HG03064 (cell line): ENCODE measurements around the gene PRKCG.

Experiments used
- ATAC-seq: cut with Tn5 transposase; IDR thresholded peaks from one replicate; pipeline ENCODE4 v1.9.1; 2021; ENCODE audit warnings: low read depth; ENCODE audit not compliant: unreplicated experiment

The PRKCG gene

DNA sequence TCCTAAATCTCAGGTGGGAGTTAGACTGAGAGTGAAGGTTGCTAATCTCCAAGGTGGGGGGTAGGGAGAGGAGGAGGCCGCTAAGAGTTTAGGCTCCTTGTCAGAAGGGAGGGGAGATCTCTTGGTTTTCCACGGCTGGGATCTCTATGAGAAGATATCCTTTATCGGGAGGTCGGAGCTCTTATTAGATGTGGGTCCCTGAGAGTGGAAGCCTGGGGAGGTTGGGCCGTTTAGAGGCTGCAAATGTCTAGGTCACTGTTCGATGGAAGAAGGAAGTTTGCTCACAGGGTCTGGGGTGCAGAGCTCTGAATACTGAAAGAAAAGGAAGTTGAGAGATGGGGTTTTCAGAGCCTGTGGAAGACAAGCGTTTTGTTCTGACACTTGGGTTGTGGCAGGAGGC lies 10.5 kb upstream of the PRKCG start:
- no peak for ATAC-seq

DNA sequence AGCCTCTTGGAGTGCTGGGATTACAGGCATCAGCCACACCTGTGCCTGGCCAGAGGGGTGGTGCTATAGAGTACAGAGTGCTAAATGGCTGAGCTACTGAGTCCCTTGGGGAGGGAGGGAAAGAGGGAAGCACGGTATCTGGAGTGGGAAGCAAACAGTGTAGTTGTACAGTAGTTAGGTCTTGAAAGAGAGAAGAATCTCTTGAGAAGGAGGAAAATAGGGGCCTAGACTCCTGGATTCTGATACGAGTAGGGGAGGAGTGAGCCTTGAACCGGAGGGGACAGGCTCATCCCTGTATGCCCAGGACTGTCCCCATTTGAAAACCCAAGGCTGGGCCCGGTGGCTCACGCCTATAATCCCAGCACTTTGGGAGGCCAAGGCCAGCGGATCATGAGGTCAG lies 9.2 kb upstream of the PRKCG start:
- ATAC-seq = no peak

DNA sequence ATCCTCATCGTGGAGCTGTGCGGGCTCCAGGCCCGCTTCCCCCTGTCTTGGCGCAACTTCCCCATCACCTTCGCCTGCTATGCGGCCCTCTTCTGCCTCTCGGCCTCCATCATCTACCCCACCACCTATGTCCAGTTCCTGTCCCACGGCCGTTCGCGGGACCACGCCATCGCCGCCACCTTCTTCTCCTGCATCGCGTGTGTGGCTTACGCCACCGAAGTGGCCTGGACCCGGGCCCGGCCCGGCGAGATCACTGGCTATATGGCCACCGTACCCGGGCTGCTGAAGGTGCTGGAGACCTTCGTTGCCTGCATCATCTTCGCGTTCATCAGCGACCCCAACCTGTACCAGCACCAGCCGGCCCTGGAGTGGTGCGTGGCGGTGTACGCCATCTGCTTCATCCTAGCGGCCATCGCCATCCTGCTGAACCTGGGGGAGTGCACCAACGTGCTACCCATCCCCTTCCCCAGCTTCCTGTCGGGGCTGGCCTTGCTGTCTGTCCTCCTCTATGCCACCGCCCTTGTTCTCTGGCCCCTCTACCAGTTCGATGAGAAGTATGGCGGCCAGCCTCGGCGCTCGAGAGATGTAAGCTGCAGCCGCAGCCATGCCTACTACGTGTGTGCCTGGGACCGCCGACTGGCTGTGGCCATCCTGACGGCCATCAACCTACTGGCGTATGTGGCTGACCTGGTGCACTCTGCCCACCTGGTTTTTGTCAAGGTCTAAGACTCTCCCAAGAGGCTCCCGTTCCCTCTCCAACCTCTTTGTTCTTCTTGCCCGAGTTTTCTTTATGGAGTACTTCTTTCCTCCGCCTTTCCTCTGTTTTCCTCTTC lies 8.0 kb upstream of the PRKCG start:
- ATAC-seq = no peak

DNA sequence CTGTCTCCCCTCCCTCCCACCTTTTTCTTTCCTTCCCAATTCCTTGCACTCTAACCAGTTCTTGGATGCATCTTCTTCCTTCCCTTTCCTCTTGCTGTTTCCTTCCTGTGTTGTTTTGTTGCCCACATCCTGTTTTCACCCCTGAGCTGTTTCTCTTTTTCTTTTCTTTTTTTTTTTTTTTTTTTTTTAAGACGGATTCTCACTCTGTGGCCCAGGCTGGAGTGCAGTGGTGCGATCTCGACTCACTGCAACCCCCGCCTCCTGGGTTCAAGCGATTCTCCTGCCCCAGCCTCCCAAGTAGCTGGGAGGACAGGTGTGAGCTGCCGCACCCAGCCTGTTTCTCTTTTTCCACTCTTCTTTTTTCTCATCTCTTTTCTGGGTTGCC lies 7.4 kb upstream of the PRKCG start:
- no peak for ATAC-seq

DNA sequence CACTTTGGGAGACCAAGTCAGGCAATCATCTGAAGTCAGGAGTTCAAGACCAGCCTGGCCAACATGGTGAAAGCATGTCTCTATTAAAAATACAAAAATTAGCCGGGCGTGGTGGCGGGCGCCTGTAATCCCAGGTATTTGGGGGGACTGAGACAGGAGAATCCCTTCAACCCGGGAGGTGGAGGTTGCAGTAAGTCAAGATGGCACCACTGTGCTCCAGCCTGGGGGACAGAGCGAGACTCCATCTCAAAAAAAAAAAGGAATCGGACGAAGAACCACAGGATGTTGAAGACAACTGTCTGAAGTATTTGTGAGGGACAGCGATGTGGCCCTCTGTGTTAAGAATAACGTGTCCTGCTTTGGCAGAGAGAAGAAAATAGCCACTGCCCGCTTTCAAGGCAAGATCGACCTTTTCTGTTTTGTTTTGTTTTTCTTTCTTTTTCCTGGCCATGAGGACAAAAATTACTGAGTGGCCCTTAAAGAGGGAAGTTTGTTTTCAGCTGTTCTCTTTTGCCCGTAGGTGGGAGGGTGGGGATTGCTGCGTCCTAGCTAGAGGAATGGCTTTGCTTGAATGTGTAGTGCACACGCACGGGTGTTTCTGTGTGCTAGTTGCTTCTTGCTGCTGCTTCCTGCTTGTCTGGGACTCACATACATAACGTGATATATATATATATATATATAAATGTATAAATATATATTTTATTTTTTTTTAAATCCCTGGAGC lies 6.2 kb upstream of the PRKCG start:
- ATAC-seq = no peak

DNA sequence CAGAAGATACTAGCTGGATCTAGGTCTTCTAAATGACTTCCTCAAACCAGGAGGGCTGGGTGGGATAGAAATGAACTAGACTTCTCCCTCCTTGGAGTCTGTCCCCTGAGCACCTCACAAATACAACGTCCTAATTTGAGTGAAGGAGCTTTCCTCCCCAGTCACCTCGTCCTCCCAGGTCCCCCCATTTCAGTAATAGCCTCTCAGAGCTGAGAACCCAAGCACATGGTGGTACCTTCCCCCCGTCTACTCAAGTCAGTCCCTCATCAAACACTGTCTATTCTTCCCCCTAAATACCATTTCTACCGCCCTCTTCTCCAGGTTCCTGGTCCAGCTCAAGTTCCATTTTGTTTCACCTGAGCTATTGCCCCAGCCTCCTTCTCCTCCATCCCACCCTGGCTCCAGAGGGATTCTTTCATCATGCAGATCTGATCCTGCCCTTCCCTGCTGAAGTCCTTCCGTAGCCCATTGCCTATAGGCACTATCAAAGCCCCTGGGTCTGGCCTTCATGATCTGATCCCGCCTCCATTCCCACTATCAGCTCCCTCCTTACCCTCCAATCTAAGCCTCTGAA lies 5.3 kb upstream of the PRKCG start:
- no peak for ATAC-seq

- no peak for ATAC-seq
Observed at GRCh38 chr19:53877361-53877766, 4.6 kb upstream of the PRKCG start.

DNA sequence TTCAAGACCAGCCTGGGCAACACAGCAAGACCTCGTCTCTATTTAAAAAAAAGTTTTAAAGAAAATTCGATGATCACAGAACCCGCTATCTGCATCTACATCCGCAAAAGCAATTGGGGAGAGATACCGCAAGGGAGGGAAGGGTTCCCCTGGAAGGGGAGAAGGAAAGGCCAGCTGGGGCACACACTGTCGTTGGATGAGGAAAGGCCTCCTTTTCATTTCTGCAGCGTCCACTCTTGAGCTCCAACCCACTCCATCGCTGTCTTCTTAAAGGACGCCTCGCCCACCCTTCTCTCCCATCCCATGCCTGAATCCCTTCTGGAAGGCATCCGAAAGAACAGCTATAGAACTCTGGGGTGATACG lies 3.2 kb upstream of the PRKCG start:
- ATAC-seq = no peak

DNA sequence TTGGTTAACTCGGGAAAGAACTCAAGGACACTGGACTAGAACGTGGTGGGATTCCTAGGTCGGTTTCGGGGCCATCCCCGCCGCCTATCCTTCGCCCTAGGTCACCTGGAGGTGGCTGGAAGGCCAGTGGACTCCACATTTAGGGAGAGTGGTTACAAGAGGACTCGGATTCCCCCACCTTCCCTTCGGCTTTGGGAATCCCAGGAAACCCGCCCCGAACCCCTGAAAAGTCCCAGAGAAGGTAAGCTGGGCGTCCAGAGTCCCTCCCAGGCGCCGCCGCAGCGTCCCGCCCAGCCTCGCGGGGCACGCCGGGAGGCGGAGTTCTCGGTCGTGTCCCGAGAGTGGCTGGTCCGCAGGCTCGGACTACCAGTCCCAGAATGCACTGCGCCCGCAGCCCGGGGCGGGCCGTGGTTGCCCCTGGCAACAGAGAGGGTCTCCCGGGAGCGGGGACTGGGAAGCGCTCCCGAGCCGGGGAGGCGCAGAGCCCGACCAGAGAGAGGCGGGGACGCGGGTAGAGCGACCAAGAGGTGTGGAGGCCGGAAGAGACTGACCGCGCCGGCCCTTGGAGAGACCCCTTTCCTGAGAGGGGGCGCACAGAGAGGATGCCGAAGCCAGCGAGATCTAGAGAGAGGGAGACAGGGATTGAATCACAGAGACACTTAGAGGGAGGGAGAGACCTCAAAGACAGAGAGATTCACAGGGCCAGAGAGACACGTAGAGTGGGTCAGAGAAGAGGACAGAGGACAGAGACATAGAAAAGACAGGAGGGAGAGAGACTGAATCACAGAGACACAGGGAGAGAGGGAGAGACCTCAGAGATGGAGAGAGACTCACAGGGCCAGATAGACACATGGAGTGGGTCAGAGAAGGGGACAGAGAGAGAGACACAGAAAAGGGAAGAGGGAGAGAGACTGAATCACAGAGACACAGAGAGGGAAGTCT lies 2.6 kb upstream of the PRKCG start:
- ATAC-seq = peak; percentile 62

- no peak for ATAC-seq
Observed at GRCh38 chr19:53880711-53881481, 1.1 kb upstream of the PRKCG start.

DNA sequence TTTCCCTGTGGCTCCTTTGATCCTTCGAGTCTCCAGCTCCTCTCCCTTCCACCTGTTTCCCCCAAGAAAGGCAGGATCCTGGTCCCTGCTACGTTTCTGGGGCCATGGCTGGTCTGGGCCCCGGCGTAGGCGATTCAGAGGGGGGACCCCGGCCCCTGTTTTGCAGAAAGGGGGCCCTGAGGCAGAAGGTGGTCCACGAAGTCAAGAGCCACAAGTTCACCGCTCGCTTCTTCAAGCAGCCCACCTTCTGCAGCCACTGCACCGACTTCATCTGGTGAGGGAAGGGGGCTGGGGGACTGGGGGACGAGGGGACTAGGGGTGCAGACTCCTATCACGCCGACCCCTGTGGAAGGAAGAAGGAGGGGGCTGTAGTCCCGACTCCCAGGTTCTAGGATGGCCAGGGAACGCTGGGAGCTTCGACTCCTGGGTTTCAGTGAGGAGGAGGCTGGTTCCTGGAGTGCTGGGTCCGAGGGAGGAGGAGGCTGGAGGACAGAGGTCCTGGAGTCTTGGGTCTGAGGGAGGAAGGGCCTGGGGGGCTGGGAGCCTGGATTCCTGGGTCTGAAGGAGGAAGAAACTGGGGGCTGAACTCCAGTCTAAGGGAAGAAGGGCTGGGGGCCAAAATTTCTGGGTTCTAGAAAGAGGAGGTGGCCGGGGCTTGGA lies 524 bp downstream of the PRKCG start:
- no peak for ATAC-seq

- ATAC-seq = no peak
Observed at GRCh38 chr19:53883231-53883661, 1.2 kb downstream of the PRKCG start.

DNA sequence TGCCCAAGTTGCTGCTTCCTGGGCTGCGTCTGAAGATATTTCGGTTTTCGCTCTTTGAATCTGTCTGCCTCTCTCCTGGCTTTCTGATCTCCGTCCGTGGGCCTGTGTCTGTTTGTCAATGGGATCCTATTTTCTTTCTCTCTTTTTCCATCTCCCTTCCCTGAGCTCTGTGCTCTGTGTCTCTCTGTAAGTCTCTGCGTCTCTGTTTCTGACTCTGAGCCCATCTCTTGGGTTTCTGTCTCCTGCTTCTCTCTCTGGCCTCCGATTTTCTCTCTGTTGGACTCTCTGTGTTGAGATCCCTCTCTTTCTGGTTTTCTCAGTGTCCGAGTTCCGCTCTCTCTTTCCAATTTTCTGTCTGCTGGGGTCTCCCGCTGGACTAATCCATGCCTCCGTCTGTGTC lies 1.7 kb downstream of the PRKCG start:
- no peak for ATAC-seq

- ATAC-seq = no peak
Observed at GRCh38 chr19:53884256-53884655, 2.3 kb downstream of the PRKCG start.

GRCh38 chr19:53885036-53885435 lies 3.0 kb downstream of the PRKCG start:
- ATAC-seq = no peak

DNA sequence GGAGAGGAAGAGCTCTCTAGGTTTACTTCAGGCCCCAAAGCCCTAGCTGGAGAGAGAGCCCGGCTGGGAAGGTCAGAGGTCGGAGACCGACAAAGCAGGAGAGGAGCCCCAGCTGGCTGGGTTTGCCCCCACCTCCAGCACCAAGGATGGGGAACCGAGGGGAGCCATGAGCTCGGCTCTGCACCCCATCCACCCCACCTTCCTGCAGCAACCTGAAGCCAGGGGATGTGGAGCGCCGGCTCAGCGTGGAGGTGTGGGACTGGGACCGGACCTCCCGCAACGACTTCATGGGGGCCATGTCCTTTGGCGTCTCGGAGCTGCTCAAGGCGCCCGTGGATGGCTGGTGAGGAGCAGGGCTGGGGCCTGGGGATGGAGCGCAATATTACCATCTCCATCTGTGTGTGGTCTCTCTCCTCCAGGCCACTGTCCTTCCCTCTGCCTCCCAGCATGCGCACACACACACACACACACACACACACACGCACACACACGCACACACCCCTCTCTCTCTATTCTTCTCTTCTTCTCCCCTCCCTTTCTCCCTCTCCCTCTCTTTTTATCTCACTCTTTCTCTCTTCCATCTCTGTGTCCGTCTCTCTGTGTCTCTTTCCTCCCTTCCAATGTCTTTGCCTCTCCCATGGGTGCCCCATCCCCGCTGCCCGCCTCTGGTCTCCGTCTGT lies 10.4 kb downstream of the PRKCG start:
- no peak for ATAC-seq

GRCh38 chr19:53892981-53893325 lies 11.0 kb downstream of the PRKCG start:
- no peak for ATAC-seq

GRCh38 chr19:53894707-53895106 lies 12.7 kb downstream of the PRKCG start:
- ATAC-seq = no peak

DNA sequence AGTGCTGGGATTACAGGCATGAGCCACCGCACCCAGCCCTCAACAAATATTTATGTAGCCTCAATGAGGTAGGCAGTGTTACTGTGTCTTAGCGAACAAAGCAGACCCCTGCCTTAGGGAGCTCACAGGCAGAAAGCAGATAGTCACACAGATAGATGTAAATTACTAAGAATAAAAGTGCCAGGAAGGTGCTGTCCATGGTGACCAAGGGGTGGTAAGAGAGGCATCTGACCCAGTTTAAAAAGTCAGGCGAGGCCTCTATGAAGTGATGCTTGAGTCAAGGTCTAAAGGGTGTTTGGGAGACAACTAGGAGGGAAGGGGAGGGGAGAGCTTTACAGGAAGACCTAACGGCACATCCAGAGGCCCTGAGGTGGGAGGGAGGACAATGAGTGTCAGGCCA lies 14.7 kb downstream of the PRKCG start:
- no peak for ATAC-seq
